GM18861 (cell line): Measurements from ENCODE around the gene ACBD6.
A peak's percentile ranks its signal among the peaks of the same experiment; 100 is the strongest.
"Not testable (repeated sequence)": the region's sequence is repeated elsewhere in the genome, so short reads cannot be mapped to it uniquely, and the experiment has no call there.

Experiments used
- ATAC-seq: cut with Tn5 transposase; IDR thresholded peaks from one replicate; pipeline ENCODE4 v1.9.1; 2021; ENCODE audit not compliant: unreplicated experiment

ACBD6 gene

GRCh38 chr1:180489976-180490375, 12.4 kb downstream of the ACBD6 start:
- no peak for ATAC-seq

- no peak for ATAC-seq
Observed at GRCh38 chr1:180489313-180489712, 13.1 kb downstream of the ACBD6 start.

- no peak for ATAC-seq
Observed at GRCh38 chr1:180488661-180489060, 13.7 kb downstream of the ACBD6 start.

GRCh38 chr1:180486092-180486491, 16.3 kb downstream of the ACBD6 start:
- ATAC-seq, result no peak

GRCh38 chr1:180484490-180484889, 17.9 kb downstream of the ACBD6 start:
- ATAC-seq, result no peak

GRCh38 chr1:180482425-180483275, 19.7 kb downstream of the ACBD6 start:
- no peak for ATAC-seq

GRCh38 chr1:180470031-180470430, 32.3 kb downstream of the ACBD6 start:
- no peak for ATAC-seq

GRCh38 chr1:180468311-180468710, 34.1 kb downstream of the ACBD6 start:
- ATAC-seq, result no peak

GRCh38 chr1:180462102-180462501, 40.3 kb downstream of the ACBD6 start:
- ATAC-seq, result no peak

GRCh38 chr1:180461682-180462081, 40.7 kb downstream of the ACBD6 start:
- not testable (repeated sequence) for ATAC-seq

GRCh38 chr1:180458807-180459206, 43.6 kb downstream of the ACBD6 start:
- no peak for ATAC-seq

- no peak for ATAC-seq
Observed at GRCh38 chr1:180456191-180456590, 46.2 kb downstream of the ACBD6 start.

- no peak for ATAC-seq
Observed at GRCh38 chr1:180451504-180451903, 50.9 kb downstream of the ACBD6 start.

GRCh38 chr1:180444522-180444921, 57.9 kb downstream of the ACBD6 start:
- ATAC-seq, result no peak

- ATAC-seq, result no peak
Observed at GRCh38 chr1:180440335-180440734, 62.0 kb downstream of the ACBD6 start.

- ATAC-seq, result no peak
Observed at GRCh38 chr1:180435566-180435965, 66.8 kb downstream of the ACBD6 start.

- ATAC-seq, result no peak
Observed at GRCh38 chr1:180433873-180434272, 68.5 kb downstream of the ACBD6 start.

- ATAC-seq, result no peak
Observed at GRCh38 chr1:180431683-180432082, 70.7 kb downstream of the ACBD6 start.

- no peak for ATAC-seq
Observed at GRCh38 chr1:180428782-180429695, 73.3 kb downstream of the ACBD6 start.

GRCh38 chr1:180425952-180426351, 76.4 kb downstream of the ACBD6 start:
- ATAC-seq, result no peak

- peak; percentile 50 for ATAC-seq
Observed at GRCh38 chr1:180424848-180425457, 77.4 kb downstream of the ACBD6 start.
